ENCODE data around the gene POLR1E.

POLR1E gene

GRCh38 chr9:37534412-37534811, 48.7 kb downstream of the POLR1E start:
- H3K14ac ChIP-seq (ENCODE audit: low read length), result no peak overlapping the region
- H3K27ac ChIP-seq (ENCODE audit: low read depth, low read length), result no peak overlapping the region
- no peak overlapping the region for H3K9ac ChIP-seq (ENCODE audit: low read length)
- H3K9me3 ChIP-seq (ENCODE audit: insufficient read depth, low read depth, low read length), result peaks cover 4% of the 10 kb centered on the region
- no peak overlapping the region for H2BK120ac ChIP-seq (ENCODE audit: insufficient read depth, low read length, poor library complexity)
- no peak for DNase-seq
- no peak overlapping the region for H2AK5ac ChIP-seq (ENCODE audit: low read length)
- H3K4me1 ChIP-seq (ENCODE audit: control insufficient read depth in 1 of 2, insufficient read depth in 2 of 2, low read length in 2 of 2), result no peaks in the 10 kb centered on the region
- H3K18ac ChIP-seq (ENCODE audit: low read length), result no peak overlapping the region
- H4K12ac ChIP-seq (ENCODE audit: low read depth, low read length), result no peak overlapping the region
- H3K4ac ChIP-seq (ENCODE audit: low read depth, low read length), result no peak overlapping the region
- peaks cover 12 to 38% of the 10 kb centered on the region in 2 experiments for H3K36me3 ChIP-seq (ENCODE audit: control insufficient read depth in 1 of 2, insufficient read depth in 2 of 2, low read length in 2 of 2)
- H3K4me3 ChIP-seq (ENCODE audit: low read depth, low read length), result no peak overlapping the region
- H2BK5ac ChIP-seq (ENCODE audit: low read depth, low read length, poor library complexity), result no peak overlapping the region
- WGBS (ENCODE audit: extremely low coverage, insufficient coverage, insufficient read length), result no CpG with 5 or more reads among the region's 7 CpGs
- H4K8ac ChIP-seq (ENCODE audit: low read depth, low read length), result no peak overlapping the region
- no peak overlapping the region for H2BK12ac ChIP-seq (ENCODE audit: low read length)
- no peaks in the 10 kb centered on the region for H3K27me3 ChIP-seq (ENCODE audit: insufficient read depth, low read length)
- H2AFZ ChIP-seq (ENCODE audit: insufficient read depth, low read length, poor library complexity), result no peak overlapping the region
- no peak overlapping the region for H4K91ac ChIP-seq (ENCODE audit: low read depth, low read length)
- H3K79me2 ChIP-seq (ENCODE audit: control insufficient read depth, insufficient read depth, low read length, poor library complexity), result no peaks in the 10 kb centered on the region
- H3K4me2 ChIP-seq (ENCODE audit: low read length), result no peak overlapping the region
- no peaks in the 10 kb centered on the region for H3K79me1 ChIP-seq (ENCODE audit: low read length)
- no peak overlapping the region for H3K23ac ChIP-seq (ENCODE audit: low read length)

GRCh38 chr9:37534901-37535300, 49.2 kb downstream of the POLR1E start:
- H3K4me1 ChIP-seq (ENCODE audit: control insufficient read depth in 1 of 2, insufficient read depth in 2 of 2, low read length in 2 of 2), result no peaks in the 10 kb centered on the region
- no peak overlapping the region for H3K18ac ChIP-seq (ENCODE audit: low read length)
- H3K9me3 ChIP-seq (ENCODE audit: insufficient read depth, low read depth, low read length), result peaks cover 4% of the 10 kb centered on the region
- H3K9ac ChIP-seq (ENCODE audit: low read length), result no peak overlapping the region
- no peak overlapping the region for H2AFZ ChIP-seq (ENCODE audit: insufficient read depth, low read length, poor library complexity)
- WGBS (ENCODE audit: extremely low coverage, insufficient coverage, insufficient read length), result no CpG with 5 or more reads among the region's 10 CpGs
- no peak overlapping the region for H4K12ac ChIP-seq (ENCODE audit: low read depth, low read length)
- no peak overlapping the region for H2BK12ac ChIP-seq (ENCODE audit: low read length)
- H3K4ac ChIP-seq (ENCODE audit: low read depth, low read length), result no peak overlapping the region
- no peak overlapping the region for H4K91ac ChIP-seq (ENCODE audit: low read depth, low read length)
- peaks cover 12 to 36% of the 10 kb centered on the region in 2 experiments for H3K36me3 ChIP-seq (ENCODE audit: control insufficient read depth in 1 of 2, insufficient read depth in 2 of 2, low read length in 2 of 2)
- DNase-seq, result no peak
- H3K4me2 ChIP-seq (ENCODE audit: low read length), result no peak overlapping the region
- no peak overlapping the region for H4K8ac ChIP-seq (ENCODE audit: low read depth, low read length)
- H3K27me3 ChIP-seq (ENCODE audit: insufficient read depth, low read length), result no peaks in the 10 kb centered on the region
- H3K79me2 ChIP-seq (ENCODE audit: control insufficient read depth, insufficient read depth, low read length, poor library complexity), result no peaks in the 10 kb centered on the region
- H2BK5ac ChIP-seq (ENCODE audit: low read depth, low read length, poor library complexity), result no peak overlapping the region
- H3K14ac ChIP-seq (ENCODE audit: low read length), result no peak overlapping the region
- H3K79me1 ChIP-seq (ENCODE audit: low read length), result no peaks in the 10 kb centered on the region
- H3K27ac ChIP-seq (ENCODE audit: low read depth, low read length), result no peak overlapping the region
- no peak overlapping the region for H3K23ac ChIP-seq (ENCODE audit: low read length)
- H3K4me3 ChIP-seq (ENCODE audit: low read depth, low read length), result no peak overlapping the region
- H2AK5ac ChIP-seq (ENCODE audit: low read length), result no peak overlapping the region
- no peak overlapping the region for H2BK120ac ChIP-seq (ENCODE audit: insufficient read depth, low read length, poor library complexity)

- Histone ChIP-seq H2BK12ac (ENCODE audit: low read length) (no peak overlapping the region), H3K18ac (ENCODE audit: low read length) (no peak overlapping the region), H3K23ac (ENCODE audit: low read length) (no peak overlapping the region), H3K79me1 (ENCODE audit: low read length) (no peaks in the 10 kb centered on the region), H4K91ac (ENCODE audit: low read depth, low read length) (no peak overlapping the region), H3K14ac (ENCODE audit: low read length) (no peak overlapping the region), H3K4me3 (ENCODE audit: low read depth, low read length) (no peak overlapping the region), H2BK5ac (ENCODE audit: low read depth, low read length, poor library complexity) (no peak overlapping the region), H3K9ac (ENCODE audit: low read length) (no peak overlapping the region), H3K4me1 (ENCODE audit: control insufficient read depth in 1 of 2, insufficient read depth in 2 of 2, low read length in 2 of 2) (no peaks in the 10 kb centered on the region), H3K4ac (ENCODE audit: low read depth, low read length) (no peak overlapping the region), H3K36me3 (ENCODE audit: control insufficient read depth in 1 of 2, insufficient read depth in 2 of 2, low read length in 2 of 2) (peaks cover 14 to 30% of the 10 kb centered on the region in 2 experiments), H3K4me2 (ENCODE audit: low read length) (no peak overlapping the region), H3K27me3 (ENCODE audit: insufficient read depth, low read length) (no peaks in the 10 kb centered on the region), H4K12ac (ENCODE audit: low read depth, low read length) (no peak overlapping the region), H4K8ac (ENCODE audit: low read depth, low read length) (no peak overlapping the region), H2AFZ (ENCODE audit: insufficient read depth, low read length, poor library complexity) (no peak overlapping the region), H2AK5ac (ENCODE audit: low read length) (no peak overlapping the region), H2BK120ac (ENCODE audit: insufficient read depth, low read length, poor library complexity) (no peak overlapping the region), H3K79me2 (ENCODE audit: control insufficient read depth, insufficient read depth, low read length, poor library complexity) (no peaks in the 10 kb centered on the region), H3K27ac (ENCODE audit: low read depth, low read length) (no peak overlapping the region), H3K9me3 (ENCODE audit: insufficient read depth, low read depth, low read length) (peaks cover 4% of the 10 kb centered on the region)
- no peak for DNase-seq
- WGBS (ENCODE audit: extremely low coverage, insufficient coverage, insufficient read length), result no CpG with 5 or more reads among the region's 7 CpGs
Observed at GRCh38 chr9:37538099-37538498, 52.4 kb downstream of the POLR1E start.

GRCh38 chr9:37539634-37540033, 53.9 kb downstream of the POLR1E start:
- H3K9ac ChIP-seq (ENCODE audit: low read length), result no peak overlapping the region
- peaks cover 14 to 30% of the 10 kb centered on the region in 2 experiments for H3K36me3 ChIP-seq (ENCODE audit: control insufficient read depth in 1 of 2, insufficient read depth in 2 of 2, low read length in 2 of 2)
- H4K8ac ChIP-seq (ENCODE audit: low read depth, low read length), result no peak overlapping the region
- DNase-seq, result no peak
- H4K12ac ChIP-seq (ENCODE audit: low read depth, low read length), result no peak overlapping the region
- H3K79me1 ChIP-seq (ENCODE audit: low read length), result no peaks in the 10 kb centered on the region
- H3K14ac ChIP-seq (ENCODE audit: low read length), result no peak overlapping the region
- H3K27me3 ChIP-seq (ENCODE audit: insufficient read depth, low read length), result no peaks in the 10 kb centered on the region
- H3K4me3 ChIP-seq (ENCODE audit: low read depth, low read length), result no peak overlapping the region
- H2AFZ ChIP-seq (ENCODE audit: insufficient read depth, low read length, poor library complexity), result no peak overlapping the region
- no peak overlapping the region for H3K27ac ChIP-seq (ENCODE audit: low read depth, low read length)
- no peak overlapping the region for H3K4me2 ChIP-seq (ENCODE audit: low read length)
- no peaks in the 10 kb centered on the region for H3K79me2 ChIP-seq (ENCODE audit: control insufficient read depth, insufficient read depth, low read length, poor library complexity)
- no peaks in the 10 kb centered on the region for H3K4me1 ChIP-seq (ENCODE audit: control insufficient read depth in 1 of 2, insufficient read depth in 2 of 2, low read length in 2 of 2)
- no peak overlapping the region for H2AK5ac ChIP-seq (ENCODE audit: low read length)
- H3K18ac ChIP-seq (ENCODE audit: low read length), result no peak overlapping the region
- H3K23ac ChIP-seq (ENCODE audit: low read length), result no peak overlapping the region
- no peak overlapping the region for H3K4ac ChIP-seq (ENCODE audit: low read depth, low read length)
- H2BK120ac ChIP-seq (ENCODE audit: insufficient read depth, low read length, poor library complexity), result no peak overlapping the region
- H3K9me3 ChIP-seq (ENCODE audit: insufficient read depth, low read depth, low read length), result peaks cover 4% of the 10 kb centered on the region
- H2BK12ac ChIP-seq (ENCODE audit: low read length), result no peak overlapping the region
- no peak overlapping the region for H2BK5ac ChIP-seq (ENCODE audit: low read depth, low read length, poor library complexity)
- no peak overlapping the region for H4K91ac ChIP-seq (ENCODE audit: low read depth, low read length)
